Measurements from ENCODE around the gene CLEC11A.
"Not testable (repeated sequence)": the region's sequence is repeated elsewhere in the genome, so short reads cannot be mapped to it uniquely, and the experiment has no call there.

Gene CLEC11A

DNA sequence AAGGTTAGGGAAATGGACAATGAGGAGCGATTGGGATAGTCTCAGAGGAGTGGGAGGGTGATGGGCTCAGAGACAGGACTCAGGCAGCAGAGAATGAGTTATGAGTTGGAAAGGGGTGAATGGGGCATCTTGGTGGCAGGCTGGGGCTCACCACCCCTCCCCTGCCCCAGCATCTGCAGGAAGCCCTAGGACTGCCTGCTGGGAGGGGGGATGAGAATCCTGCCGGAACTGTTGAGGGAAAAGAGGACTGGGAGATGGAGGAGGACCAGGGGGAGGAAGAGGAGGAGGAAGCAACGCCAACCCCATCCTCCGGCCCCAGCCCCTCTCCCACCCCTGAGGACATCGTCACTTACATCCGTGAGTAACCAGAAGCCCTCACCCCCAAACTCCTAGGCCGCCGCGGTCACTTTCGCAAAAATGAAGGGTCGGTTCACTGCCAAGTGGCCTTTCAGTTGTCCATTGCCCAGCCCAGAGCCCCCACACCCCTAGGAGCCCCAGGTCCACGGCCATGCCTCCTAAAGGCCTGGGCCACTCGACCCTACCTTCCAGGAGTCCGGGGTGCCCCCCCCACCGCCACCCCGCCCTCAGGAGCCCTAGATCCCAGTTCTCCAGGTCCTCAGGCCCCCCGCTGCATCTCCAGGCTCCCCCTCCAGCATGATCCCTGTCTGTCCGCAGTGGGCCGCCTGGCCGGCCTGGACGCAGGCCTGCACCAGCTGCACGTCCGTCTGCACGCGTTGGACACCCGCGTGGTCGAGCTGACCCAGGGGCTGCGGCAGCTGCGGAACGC, 764 bp downstream of the CLEC11A start:
- no peak for DNase-seq

DNA sequence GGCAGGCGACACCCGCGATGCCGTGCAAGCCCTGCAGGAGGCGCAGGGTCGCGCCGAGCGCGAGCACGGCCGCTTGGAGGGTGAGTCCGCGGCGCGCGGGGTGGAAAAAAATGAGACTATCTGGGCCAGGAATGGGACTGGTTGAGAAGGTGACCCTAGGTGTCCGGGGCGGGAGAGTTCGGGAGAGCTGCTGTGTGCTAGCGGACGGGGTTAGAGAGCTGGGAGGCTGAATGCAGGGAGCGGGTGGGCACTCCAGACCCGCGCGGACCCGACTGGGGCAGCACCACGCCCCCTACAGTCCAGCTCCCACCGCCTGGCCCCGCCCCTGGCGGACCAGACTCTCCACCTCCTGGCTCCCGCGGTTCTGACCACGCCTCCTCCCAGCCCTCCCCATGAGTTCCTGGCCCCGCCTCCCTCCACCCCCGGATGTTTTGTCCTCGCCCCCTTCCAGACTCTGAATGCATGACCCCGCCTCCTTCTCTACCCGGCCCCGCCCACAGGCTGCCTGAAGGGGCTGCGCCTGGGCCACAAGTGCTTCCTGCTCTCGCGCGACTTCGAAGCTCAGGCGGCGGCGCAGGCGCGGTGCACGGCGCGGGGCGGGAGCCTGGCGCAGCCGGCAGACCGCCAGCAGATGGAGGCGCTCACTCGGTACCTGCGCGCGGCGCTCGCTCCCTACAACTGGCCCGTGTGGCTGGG, 1.5 kb downstream of the CLEC11A start:
- DNase-seq, result peak; percentile 57

DNA sequence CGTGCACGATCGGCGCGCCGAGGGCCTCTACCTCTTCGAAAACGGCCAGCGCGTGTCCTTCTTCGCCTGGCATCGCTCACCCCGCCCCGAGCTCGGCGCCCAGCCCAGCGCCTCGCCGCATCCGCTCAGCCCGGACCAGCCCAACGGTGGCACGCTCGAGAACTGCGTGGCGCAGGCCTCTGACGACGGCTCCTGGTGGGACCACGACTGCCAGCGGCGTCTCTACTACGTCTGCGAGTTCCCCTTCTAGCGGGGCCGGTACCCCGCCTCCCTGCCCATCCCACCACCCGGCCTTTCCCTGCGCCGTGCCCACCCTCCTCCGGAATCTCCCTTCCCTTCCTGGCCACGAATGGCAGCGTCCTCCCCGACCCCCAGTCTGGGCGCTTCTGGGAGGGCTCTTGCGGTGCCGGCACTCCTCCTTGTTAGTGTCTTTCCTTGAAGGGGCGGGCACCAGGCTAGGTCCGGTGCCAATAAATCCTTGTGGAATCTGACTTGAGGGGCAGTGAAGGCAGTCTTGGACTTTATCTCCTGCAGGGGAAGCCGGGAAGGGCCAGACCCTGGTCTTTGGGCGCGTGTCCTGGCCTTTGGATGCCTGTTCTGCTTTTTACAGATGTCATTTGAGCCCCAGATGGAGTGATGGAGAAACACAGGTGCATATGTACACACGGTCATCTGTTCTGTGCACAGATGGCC, 2.2 kb downstream of the CLEC11A start:
- no peak for DNase-seq

DNA sequence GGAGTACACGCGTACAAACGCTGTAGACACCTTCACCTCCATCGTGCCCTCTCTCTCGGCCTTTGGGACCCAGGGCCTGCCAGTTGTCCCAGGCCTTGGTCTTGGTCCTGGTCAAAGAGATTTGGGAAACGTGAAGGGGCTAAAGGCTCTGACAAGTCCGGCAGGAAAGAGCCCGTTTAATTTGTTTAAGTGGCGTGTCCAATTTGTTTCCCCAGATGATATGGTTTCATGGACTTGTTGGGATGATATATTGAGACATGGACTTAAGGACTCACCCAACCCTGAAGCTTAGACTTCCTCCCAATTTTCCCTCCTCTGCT, 2.7 kb downstream of the CLEC11A start:
- DNase-seq, result no peak

DNA sequence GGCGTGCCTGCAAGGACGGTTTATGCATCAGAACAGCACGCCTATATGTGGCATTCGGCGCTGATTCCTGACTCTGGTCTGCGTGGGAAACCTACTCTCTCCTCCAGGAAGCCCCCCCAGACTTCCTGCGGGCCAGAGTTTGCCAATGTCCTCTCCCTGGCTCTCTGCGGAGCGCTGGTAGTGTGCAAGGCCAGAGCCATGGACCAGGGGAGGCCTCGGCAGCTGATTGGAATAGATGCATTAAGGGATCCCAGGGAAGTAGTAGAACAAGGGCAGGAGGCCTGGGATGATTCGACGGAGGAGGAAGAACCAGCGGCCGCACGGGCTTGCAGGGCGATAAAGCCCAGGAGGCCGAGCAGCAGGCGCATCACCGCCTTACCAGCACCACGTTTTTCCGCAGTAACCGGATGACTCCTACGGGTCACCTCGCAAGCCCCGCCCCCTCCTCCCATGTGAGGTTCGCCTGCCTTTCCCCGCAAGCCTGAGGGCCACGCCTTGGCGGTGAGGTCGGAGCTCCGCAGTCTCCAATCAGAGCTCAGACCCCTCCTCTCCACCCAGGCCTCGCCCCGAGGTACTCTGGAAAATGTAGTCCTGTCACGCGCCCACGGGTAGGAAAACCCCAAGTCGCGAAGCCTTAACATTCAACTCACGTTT, 5.0 kb downstream of the CLEC11A start:
- DNase-seq, result no peak

DNA sequence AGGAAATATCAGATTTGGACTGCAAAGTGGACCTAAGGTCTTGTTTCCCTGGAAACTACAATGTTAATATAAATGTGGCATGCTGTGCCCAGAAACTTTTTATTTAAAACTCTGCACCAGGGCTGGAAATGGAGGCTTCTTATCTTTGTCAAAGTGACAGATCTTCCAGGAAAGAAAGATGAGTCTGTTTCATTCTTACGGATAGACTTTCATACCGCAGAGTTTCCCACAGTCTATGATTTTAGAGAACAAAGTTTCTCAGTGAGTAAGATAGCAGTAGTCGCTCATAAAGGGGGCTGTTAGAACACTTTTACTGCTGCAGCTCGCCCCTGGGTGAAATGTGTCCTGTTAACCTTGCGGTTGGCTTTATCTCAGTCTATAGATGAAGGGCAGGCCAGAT, 6.7 kb downstream of the CLEC11A start:
- DNase-seq, result no peak

DNA sequence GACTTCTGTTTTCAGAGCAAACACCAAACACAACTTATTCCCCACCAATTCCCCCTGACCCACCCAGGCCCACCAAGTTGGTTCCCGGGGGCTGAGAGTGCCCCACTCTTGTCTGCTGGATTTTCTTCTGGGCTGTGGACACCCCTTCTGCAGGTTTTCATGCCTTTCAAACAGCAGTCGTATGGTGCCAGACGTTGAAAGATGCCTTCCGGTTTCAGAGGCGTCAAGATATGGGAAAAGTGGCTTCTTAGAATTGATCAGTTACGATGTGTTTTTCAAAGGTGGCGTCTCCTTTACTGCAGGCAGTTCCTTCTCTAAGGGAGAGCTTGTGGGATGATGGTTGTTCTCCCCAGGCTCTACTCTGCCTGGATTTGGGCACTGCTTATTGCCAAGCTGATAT, 12.7 kb downstream of the CLEC11A start:
- DNase-seq, result no peak

DNA sequence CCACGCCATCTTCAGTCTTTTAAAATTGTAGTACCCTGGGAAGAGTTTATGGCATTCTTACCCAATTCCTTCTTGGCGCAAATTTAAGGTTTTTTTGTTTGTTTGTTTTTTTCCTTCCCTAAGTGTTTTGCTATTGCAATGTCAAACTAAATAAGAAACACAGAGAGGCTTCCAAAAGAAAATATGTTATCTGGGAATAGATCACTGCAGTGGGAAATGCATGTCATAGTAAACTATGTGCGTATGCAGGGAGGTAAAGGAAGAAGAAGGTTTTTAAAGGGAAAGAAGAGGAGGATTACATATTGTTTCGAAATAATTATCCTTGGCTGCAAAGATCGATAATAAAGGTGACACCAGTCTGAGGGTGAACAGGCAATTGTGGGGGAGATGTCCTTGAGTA, 13.2 kb downstream of the CLEC11A start:
- DNase-seq, result no peak

DNA sequence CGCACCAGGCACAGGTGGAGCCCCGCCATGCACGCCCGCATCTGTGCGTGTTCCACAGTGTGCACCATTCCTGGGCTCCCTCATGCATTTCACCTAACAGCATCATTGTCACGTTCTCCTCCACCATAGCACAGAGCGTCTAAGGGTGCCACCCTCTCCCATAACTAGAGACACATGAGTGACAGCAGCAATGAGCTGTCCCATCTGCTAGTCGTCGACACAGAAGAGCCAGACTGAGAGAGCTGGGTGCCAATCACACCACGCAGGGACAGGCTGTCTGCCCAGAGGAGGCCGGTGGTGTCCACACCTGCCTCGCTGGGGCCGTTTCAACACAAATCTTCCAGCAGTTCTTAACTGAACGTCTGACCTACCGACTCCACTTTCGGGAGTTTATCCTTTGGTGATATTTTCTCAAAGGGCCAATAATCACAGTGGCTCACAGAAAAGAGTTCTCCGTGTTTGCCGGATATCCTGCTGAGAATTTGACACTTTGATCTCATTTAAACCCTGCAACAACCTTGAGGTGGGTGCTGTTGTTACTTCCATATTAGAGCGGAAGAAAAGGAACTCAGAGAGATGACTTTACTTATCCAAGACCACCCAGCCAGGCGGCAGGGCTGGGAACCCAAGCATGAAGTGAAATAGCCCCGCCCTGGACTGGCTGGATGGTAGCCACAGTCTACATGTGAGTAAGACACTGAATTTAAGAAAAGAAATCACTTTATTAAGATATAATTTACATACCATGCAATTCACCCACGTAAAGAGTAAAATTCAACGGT, 16.2 kb downstream of the CLEC11A start:
- no peak for DNase-seq

DNA sequence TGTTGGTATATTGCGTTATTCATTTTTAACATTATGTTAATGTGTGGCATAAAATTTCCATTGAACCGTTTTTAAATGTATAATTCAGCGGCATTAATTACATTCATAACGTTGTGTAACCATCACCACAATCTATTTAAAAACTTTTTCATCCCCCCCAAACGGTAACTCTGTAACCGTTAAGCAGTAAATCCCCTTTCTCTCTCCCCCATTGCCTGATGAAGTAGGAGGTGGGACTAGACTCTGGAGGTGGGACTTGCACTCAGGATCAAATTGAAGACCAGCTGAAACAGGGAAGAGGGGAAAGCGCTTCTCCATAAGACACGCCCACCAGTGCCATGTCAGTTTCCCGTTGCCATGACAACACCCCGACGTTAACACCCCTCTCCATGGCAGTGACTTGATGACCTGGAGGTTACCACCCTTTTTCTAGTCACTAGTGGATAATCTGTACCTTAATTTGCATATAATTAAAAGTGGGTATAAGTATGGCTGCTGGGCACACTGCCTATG, 16.8 kb downstream of the CLEC11A start:
- no peak for DNase-seq

DNA sequence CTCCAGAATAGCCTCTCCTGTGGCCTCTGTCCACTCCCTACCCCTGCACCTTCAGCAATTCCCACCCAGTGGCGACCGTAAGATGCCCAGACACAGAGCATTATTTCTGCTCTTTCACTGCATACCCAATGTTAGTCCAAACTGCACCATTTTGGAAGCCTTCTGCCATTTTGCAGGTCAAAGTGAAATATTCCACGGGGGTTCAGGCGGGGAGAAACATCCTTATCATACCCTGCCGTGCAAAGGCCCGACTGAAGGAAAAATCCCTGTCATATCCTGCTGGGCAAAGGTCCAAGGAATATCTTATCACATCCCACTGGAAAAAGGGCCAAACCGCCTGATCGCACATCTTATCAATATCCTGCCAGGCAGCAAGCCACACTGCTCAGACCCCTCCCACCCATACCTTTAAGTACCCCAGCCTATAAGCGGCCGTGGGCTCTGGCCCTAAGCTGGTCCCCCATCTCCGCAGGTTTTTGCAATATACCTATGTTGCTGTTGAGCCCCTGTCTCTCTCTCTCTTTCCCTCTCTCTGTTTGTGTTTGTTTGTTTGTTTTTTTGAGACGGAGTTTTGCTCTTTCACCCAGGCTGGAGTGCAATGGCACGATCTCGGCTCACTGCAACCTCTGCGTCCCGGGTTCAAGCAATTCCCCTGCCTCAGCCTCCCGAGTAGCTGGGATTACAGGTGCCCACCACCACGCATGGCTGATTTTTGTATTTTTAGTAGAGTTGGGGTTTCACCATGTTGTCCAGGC, 18.2 kb downstream of the CLEC11A start:
- DNase-seq, result no peak

DNA sequence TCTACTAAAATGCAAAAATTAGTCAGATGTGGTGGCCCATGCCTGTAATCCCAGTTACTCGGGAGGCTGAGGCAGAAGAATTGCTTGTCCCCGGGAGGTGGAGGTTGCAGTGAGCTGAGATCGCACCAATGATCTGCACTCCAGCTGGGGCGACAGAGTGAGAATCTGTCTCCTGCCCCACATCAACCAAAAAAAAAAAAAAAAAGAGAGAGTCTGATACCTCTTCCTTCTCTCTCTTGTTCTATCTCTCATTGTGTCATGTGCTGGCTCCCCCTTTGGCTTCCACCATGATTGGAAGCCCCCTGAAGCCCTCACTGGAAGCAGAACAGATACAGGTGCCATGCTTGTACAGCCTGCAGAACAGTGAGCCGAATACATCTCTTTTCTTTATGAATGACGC, 20.4 kb downstream of the CLEC11A start:
- DNase-seq, result no peak

DNA sequence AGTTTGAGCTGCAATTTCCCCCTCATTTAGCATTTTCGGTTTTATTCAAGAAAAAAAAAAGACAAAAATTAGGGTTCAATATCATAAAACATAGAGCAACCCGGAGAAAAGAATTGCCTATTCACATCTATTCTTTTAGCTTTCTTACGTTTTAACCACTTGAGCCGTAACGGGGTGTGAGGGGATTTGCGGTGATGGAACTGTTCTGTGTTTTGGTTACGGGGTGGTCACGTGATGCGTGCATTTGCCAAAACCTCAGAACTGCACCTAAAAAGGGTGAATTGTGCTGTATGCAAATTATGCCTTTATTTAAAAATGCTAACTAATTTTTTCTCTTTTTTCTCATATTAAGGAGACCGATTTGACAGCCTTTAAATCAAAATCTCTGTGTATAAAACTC, 22.1 kb downstream of the CLEC11A start:
- no peak for DNase-seq

DNA sequence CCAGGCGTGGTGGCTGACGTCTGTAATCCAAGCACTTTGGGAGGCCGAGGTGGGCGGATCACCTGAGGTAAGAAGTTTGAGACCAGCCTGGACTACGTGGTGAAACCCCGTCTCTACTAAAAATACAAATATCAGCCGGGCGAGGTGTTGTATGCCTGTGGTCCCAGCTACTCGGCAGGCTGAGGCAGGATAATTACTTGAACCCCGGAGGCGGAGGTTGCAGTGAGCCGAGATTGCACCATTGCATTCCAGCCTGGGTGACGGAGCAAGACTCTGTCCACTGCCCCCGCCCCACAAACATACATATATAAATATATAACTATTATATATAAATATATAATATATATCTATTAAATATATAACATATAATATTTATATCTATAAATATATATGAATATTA, 24.0 kb downstream of the CLEC11A start:
- not testable (repeated sequence) for DNase-seq

DNA sequence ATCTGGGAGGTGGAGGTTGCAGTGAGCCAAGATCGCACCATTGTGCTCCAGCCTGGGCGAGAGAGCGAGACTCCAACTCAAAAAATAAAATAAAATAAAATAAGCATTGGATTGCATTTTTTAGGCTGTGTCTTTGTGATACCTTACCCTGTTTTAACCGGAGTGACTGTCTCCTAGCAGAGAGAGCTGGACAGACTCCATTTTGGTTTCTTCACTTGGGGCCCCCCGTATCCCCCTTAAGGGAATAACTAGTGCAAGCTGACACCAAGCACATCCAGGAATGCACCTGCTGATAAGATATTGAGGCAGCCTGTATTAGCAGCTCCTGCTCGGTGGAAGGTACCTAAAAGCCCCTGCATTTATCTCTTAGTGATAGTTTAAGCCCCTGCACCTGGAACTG, 26.3 kb downstream of the CLEC11A start:
- DNase-seq, result no peak

DNA sequence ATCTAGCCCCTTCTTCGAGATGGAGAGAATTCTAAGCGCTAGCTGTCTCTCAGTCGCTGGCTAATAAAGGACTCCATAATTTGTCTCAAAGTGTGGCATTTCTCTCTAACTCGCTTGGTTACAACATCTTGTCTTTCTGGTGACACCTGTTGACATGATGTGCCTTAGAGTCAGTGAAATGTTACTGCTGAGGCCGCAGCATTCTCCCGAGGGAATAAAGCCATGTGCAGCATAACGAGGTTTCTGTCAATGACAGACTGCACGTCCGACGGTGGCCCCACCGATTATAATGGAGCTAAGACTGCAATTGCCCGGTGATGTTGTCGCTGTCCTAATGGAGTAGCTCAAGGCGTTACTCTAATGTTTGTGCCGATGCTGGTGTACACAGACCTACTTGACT, 26.8 kb downstream of the CLEC11A start:
- DNase-seq, result no peak

DNA sequence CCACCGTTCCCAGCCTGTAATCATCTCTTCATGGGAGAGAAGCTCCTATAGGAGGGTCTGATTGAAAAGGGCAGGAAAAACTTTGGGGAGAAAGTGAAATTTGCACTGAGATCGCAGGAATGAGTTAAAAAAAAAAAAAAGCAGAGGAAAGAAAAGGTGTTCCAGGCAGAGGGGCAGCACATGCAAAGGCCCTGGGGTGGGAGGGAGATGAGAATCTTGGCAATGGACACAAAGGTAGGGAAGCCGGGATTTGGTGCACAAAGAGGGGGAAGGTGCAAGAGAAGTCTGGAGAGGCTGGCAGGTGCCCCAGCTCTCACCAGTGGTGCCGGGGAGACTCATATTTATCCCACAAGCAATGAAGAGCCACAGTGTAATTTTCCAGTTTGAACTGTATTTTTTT, 30.7 kb downstream of the CLEC11A start:
- DNase-seq, result no peak

DNA sequence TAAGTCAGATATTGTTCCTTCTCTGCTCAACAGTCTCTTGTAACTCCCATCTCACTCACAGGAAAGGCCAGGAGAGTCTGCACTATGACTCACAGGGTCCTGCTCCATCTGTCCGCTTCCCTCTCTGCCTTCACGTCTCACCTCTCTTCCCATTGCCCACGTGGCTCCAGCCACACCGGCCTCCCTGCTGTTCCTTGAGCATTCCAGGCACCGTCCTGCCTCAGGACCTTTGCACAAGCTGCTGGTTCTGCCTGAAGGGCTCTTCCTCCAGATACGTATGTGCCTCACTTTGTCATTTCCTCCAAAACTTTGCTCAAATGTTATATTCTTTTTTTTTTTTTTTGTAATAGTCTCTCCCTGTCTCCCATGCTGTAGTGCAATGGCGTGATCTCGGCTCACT, 33.1 kb downstream of the CLEC11A start:
- not testable (repeated sequence) for DNase-seq

DNA sequence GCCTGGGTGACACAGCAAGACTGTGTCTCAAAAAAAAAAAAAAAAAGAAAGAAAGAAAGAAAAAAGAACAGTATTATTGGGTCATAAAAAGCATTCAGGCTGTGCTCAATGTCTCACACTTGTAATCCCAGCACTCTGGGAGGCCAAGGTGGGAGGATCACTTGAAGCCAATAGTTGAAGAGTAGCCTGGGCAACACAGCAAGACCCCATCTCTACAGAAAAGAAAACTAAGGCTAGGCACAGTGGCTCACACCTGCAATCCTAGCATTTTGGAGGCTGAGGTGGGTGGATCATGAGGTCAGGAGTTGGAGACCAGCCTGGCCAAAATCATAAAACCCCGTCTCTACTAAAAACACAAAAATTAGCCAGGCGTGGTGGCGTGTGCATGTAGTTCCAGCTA, 34.5 kb downstream of the CLEC11A start:
- DNase-seq, result not testable (repeated sequence)

DNA sequence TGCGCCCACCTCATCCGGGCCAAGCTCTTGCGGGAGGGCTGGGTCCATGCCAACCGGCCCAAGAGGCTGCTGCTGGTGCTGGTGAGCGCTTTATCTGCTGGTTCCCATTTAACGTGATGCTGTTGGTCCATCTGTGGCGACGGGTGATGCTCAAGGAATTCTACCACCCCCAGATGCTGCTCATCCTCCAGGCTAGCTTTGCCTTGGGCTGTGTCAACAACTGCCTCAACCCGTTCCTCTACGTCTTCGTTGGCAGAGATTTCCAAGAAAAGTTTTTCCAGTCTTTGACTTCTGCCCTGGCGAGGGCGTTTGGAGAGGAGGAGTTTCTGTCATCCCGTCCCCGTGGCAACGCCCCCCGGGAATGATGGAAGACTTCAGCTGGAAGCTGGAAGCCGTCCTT, 35.9 kb downstream of the CLEC11A start:
- DNase-seq, result not testable (repeated sequence)

DNA sequence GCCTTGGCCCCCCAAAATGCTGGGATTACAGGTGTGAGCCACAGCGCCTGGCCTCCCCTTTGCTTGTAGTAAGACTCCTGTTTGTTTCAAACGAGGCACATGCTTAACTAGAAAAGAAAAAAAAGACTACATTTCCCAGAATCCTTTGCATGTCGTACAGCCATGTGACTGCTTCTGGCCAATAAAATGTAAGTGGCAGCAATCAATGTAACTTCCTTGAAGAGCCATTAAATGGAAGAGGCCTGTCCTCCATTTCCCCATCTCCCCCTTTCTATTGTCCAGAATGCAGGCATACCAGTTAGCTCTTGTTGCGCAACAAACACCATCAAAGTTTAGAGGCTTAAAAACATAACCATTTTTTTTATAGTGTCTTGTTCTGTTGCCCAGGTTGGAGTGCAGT, 36.7 kb downstream of the CLEC11A start:
- DNase-seq, result no peak

DNA sequence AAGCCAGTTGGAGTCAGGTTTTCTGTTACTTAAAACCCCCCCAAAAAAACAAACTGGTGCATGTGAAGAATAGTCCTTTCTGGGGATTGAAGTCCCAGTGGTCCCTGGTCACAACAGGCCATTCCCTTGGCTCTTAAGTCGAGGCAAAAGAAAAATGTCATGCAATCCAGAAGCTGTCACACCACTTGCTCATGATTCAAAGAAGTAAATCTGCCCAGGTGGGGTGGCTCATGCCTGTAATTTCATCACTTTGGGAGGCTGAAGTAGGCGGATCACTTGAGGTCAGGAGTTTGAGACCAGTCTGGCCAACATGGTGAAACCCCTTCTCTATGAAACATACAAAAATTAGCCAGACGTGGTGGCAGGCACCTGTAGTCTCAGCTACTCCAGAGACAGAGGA, 38.3 kb downstream of the CLEC11A start:
- DNase-seq, result not testable (repeated sequence)
